ENCODE data around the gene BCKDK. TPM values are rescaled to one million over a fixed set of nuclear protein-coding genes. Genes with fewer than 3 reads are reported as not detected.

BCKDK gene
- total and polyA plus RNA-seq, 2 of the 13 experiments (the other 11 are each of a cell fraction or from before 2014, with no cell fraction given), result 24.9 to 42.6 TPM

GRCh38 chr16:31094424-31095120, 13.6 kb upstream of the BCKDK start, which contains the start of gene VKORC1 (continued):
- peak; percentile 88; the same call in 1 of the 2 replicates for TF ChIP-seq SMAD3 (CRISPR knock-in tag; IDR thresholded peaks at IDR 0.05)
- TF ChIP-seq PCBP1 (IDR thresholded peaks at IDR 0.05; ENCODE audit: borderline replicate concordance, low read depth, low read length), result 0 out of 2 replicates have a peak, but pooled peaks have one; percentile 47
- TF ChIP-seq, protein P1, sequence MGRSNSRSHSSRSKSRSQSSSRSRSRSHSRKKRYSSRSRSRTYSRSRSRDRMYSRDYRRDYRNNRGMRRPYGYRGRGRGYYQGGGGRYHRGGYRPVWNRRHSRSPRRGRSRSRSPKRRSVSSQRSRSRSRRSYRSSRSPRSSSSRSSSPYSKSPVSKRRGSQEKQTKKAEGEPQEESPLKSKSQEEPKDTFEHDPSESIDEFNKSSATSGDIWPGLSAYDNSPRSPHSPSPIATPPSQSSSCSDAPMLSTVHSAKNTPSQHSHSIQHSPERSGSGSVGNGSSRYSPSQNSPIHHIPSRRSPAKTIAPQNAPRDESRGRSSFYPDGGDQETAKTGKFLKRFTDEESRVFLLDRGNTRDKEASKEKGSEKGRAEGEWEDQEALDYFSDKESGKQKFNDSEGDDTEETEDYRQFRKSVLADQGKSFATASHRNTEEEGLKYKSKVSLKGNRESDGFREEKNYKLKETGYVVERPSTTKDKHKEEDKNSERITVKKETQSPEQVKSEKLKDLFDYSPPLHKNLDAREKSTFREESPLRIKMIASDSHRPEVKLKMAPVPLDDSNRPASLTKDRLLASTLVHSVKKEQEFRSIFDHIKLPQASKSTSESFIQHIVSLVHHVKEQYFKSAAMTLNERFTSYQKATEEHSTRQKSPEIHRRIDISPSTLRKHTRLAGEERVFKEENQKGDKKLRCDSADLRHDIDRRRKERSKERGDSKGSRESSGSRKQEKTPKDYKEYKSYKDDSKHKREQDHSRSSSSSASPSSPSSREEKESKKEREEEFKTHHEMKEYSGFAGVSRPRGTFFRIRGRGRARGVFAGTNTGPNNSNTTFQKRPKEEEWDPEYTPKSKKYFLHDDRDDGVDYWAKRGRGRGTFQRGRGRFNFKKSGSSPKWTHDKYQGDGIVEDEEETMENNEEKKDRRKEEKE (IDR thresholded peaks at IDR 0.05), result no peak
- peak; percentile 59 for TF ChIP-seq GABPA (IDR thresholded peaks at IDR 0.05; ENCODE audit: low read depth, low read length)
- TF ChIP-seq GABPA (CRISPR knock-in tag; IDR thresholded peaks at IDR 0.05; ENCODE audit: low read depth), result peak; percentile 87
- no peak for TF ChIP-seq RORA (CRISPR knock-in tag; IDR thresholded peaks at IDR 0.05)
- TF ChIP-seq ZNF564 (CRISPR knock-in tag; IDR thresholded peaks at IDR 0.05), result peak; percentile 35; the same call in 1 of the 2 replicates
- TF ChIP-seq FOXP1 (IDR thresholded peaks at IDR 0.05), result no peak
- TF ChIP-seq FOXP1 (CRISPR knock-in tag; IDR thresholded peaks at IDR 0.05), result no peak
- TF ChIP-seq ZBTB42 (CRISPR knock-in tag; IDR thresholded peaks at IDR 0.05), result no peak
- TF ChIP-seq RARA (CRISPR knock-in tag; IDR thresholded peaks at IDR 0.05), result peak; percentile 21; the same call in 1 of the 2 replicates
- TF ChIP-seq HNRNPH1 (optimal IDR thresholded peaks at IDR 0.05; ENCODE audit: low read depth, low read length), result no peak
- no peak for TF ChIP-seq HMG20A (CRISPR knock-in tag; IDR thresholded peaks at IDR 0.05; ENCODE audit: borderline replicate concordance)
- no peak; the same call in 1 of the 2 replicates for TF ChIP-seq ZNF678 (CRISPR knock-in tag; IDR thresholded peaks at IDR 0.05)
- no peak for TF ChIP-seq REXO4 (CRISPR knock-in tag; IDR thresholded peaks at IDR 0.05; ENCODE audit: borderline replicate concordance)
- TF ChIP-seq ZNF724P (CRISPR knock-in tag; IDR thresholded peaks at IDR 0.05; ENCODE audit: borderline replicate concordance), result no peak; the same call in 1 of the 2 replicates
- TF ChIP-seq ZNF576 (CRISPR knock-in tag; IDR thresholded peaks at IDR 0.05), result peak; percentile 94; the same call in 1 of the 2 replicates
- TF ChIP-seq, protein P2, sequence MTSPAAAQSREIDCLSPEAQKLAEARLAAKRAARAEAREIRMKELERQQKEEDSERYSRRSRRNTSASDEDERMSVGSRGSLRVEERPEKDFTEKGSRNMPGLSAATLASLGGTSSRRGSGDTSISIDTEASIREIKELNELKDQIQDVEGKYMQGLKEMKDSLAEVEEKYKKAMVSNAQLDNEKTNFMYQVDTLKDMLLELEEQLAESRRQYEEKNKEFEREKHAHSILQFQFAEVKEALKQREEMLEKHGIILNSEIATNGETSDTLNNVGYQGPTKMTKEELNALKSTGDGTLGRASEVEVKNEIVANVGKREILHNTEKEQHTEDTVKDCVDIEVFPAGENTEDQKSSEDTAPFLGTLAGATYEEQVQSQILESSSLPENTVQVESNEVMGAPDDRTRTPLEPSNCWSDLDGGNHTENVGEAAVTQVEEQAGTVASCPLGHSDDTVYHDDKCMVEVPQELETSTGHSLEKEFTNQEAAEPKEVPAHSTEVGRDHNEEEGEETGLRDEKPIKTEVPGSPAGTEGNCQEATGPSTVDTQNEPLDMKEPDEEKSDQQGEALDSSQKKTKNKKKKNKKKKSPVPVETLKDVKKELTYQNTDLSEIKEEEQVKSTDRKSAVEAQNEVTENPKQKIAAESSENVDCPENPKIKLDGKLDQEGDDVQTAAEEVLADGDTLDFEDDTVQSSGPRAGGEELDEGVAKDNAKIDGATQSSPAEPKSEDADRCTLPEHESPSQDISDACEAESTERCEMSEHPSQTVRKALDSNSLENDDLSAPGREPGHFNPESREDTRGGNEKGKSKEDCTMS (CRISPR knock-in tag; conservative IDR thresholded peaks at IDR 0.05), result no peak
- TF ChIP-seq, protein P3, sequence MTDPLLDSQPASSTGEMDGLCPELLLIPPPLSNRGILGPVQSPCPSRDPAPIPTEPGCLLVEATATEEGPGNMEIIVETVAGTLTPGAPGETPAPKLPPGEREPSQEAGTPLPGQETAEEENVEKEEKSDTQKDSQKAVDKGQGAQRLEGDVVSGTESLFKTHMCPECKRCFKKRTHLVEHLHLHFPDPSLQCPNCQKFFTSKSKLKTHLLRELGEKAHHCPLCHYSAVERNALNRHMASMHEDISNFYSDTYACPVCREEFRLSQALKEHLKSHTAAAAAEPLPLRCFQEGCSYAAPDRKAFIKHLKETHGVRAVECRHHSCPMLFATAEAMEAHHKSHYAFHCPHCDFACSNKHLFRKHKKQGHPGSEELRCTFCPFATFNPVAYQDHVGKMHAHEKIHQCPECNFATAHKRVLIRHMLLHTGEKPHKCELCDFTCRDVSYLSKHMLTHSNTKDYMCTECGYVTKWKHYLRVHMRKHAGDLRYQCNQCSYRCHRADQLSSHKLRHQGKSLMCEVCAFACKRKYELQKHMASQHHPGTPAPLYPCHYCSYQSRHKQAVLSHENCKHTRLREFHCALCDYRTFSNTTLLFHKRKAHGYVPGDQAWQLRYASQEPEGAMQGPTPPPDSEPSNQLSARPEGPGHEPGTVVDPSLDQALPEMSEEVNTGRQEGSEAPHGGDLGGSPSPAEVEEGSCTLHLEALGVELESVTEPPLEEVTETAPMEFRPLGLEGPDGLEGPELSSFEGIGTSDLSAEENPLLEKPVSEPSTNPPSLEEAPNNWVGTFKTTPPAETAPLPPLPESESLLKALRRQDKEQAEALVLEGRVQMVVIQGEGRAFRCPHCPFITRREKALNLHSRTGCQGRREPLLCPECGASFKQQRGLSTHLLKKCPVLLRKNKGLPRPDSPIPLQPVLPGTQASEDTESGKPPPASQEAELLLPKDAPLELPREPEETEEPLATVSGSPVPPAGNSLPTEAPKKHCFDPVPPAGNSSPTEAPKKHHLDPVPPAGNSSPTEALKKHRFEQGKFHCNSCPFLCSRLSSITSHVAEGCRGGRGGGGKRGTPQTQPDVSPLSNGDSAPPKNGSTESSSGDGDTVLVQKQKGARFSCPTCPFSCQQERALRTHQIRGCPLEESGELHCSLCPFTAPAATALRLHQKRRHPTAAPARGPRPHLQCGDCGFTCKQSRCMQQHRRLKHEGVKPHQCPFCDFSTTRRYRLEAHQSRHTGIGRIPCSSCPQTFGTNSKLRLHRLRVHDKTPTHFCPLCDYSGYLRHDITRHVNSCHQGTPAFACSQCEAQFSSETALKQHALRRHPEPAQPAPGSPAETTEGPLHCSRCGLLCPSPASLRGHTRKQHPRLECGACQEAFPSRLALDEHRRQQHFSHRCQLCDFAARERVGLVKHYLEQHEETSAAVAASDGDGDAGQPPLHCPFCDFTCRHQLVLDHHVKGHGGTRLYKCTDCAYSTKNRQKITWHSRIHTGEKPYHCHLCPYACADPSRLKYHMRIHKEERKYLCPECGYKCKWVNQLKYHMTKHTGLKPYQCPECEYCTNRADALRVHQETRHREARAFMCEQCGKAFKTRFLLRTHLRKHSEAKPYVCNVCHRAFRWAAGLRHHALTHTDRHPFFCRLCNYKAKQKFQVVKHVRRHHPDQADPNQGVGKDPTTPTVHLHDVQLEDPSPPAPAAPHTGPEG (CRISPR knock-in tag; IDR thresholded peaks at IDR 0.05), result peak; percentile 90
- TF ChIP-seq MTF1 (CRISPR knock-in tag; IDR thresholded peaks at IDR 0.05), result peak; percentile 87
